ENCODE data around the gene NHSL2. TPM values are rescaled to one million over a fixed set of nuclear protein-coding genes. Genes with fewer than 3 reads are reported as not detected.
"Not testable (repeated sequence)": the region's sequence is repeated elsewhere in the genome, so short reads cannot be mapped to it uniquely, and the experiment has no call there.

The NHSL2 gene
- total RNA-seq, 4 donors from 2014 or later: 1.6 to 6.0 (median 3.6) TPM

DNA sequence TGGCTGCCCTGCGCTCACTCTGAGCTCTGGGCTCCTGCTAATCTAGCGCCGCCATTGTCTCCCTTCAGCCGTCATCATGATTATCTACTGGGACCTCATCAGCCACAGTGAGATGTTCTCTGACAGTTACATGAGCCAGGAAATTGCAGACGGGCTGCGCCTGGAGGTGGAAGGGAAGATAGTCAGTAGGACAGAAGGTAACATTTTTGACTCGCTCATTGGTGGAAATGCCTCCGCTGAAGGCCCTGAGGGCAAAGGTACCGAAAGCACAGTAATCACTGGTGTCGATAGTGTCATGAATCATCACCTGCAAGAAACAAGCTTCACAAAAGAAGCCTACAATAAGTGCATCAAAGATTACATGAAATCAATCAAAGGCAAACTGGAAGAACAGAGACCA, 249.1 kb downstream of the NHSL2 start:
- Histone ChIP-seq H3K9me3 (no peaks in the 10 kb centered on the region), H3K36me3 (no peaks in the 10 kb centered on the region), H3K27ac (no peak overlapping the region), H3K4me1 (no peaks in the 10 kb centered on the region), H3K27me3 (no peaks in the 10 kb centered on the region), H3K4me3 (no peak overlapping the region)
- DNase-seq: no peak
- TF ChIP-seq POLR2A (IDR thresholded peaks at IDR 0.05): no peak
- no peak for TF ChIP-seq POLR2AphosphoS5 (IDR thresholded peaks at IDR 0.05)
- no peak for TF ChIP-seq CTCF (IDR thresholded peaks at IDR 0.05)
- 0 to 85% methylated on average over 1 to 10 of the region's 10 CpGs for WGBS, 2 donors (ENCODE audit: low coverage in 1 of 2)
- in situ Hi-C loops (cut with MboI; ENCODE audit: low pct_ligation_motif_present in 1 of 4, low pct_unique_long_range_greater_than_20kb in 1 of 4, low sequenced_read_pairs in 3 of 4) (no loop called here), intact Hi-C loops (cut with DNase I; ENCODE audit: low total_unique reads) (no loop called here)

- DNase-seq: no peak
- intact Hi-C loops (cut with DNase I; ENCODE audit: low total_unique reads) (no loop called here), in situ Hi-C loops (cut with MboI; ENCODE audit: low pct_ligation_motif_present in 1 of 4, low pct_unique_long_range_greater_than_20kb in 1 of 4, low sequenced_read_pairs in 3 of 4) (no loop called here)
- no peaks in the 10 kb centered on the region for H3K36me3 ChIP-seq
- no peaks in the 10 kb centered on the region for H3K4me1 ChIP-seq
- H3K9me3 ChIP-seq: no peaks in the 10 kb centered on the region
- H3K27me3 ChIP-seq: no peaks in the 10 kb centered on the region
- WGBS, 2 donors (ENCODE audit: low coverage in 1 of 2): 69 to 90% methylated on average over 4 of the region's 4 CpGs
- TF ChIP-seq CTCF (IDR thresholded peaks at IDR 0.05) (no peak), POLR2AphosphoS5 (IDR thresholded peaks at IDR 0.05) (no peak), POLR2A (IDR thresholded peaks at IDR 0.05) (no peak), EP300 (IDR thresholded peaks at IDR 0.05; ENCODE audit: low read depth) (no peak)
- no peak overlapping the region for H3K27ac ChIP-seq
- H3K4me3 ChIP-seq: no peak overlapping the region
Measured at GRCh38 chrX:72165551-72165950, 254.9 kb downstream of the NHSL2 start.

DNA sequence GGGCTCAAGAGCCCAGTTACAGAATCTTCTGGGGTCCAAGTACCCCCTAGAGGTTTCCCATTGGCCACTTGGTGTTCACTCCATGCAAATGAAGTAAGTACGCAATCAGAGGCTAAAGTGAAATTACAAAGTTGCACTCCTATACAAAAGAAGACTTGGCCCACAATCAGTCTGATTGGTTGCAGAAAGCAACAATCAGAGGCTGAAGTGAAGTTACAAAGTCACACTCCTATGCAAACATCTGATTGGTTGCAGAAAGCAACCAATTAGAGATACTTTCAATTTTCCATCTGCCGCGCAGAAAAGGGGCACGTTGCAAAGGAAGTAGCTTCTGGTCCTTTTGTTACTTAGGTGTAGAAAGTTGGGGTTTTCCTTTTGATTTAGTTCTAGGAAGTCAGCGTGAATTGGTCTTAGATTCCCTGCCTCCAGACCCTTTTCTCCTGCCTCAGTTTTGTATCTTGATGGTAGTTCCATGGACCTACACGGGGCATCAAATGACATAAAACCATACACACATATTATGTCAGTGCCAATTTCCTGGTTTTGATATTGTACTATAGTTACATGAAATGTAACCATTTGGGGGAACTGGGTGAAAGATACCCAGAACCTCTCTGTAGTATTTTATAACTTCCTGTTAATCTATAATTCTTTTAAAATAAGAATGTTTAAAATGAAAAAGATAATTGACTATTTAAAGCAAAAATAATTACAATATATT, 258.5 kb downstream of the NHSL2 start:
- intact Hi-C loops (cut with DNase I; ENCODE audit: low total_unique reads): no loop called here
- H3K4me1 ChIP-seq: no peaks in the 10 kb centered on the region
- H3K27me3 ChIP-seq: no peaks in the 10 kb centered on the region
- in situ Hi-C loops (cut with MboI; ENCODE audit: low pct_ligation_motif_present in 1 of 4, low pct_unique_long_range_greater_than_20kb in 1 of 4, low sequenced_read_pairs in 3 of 4): no loop called here
- no peak overlapping the region for H3K4me3 ChIP-seq
- TF ChIP-seq POLR2AphosphoS5 (IDR thresholded peaks at IDR 0.05) (no peak), POLR2A (IDR thresholded peaks at IDR 0.05) (no peak), CTCF (IDR thresholded peaks at IDR 0.05) (no peak)
- no peaks in the 10 kb centered on the region for H3K9me3 ChIP-seq
- no peak for DNase-seq
- WGBS, 2 donors (ENCODE audit: low coverage in 1 of 2): 53% methylated on average over 6 of the region's 6 CpGs; no CpG with 5 or more reads in 1 of the 2 donors
- H3K36me3 ChIP-seq: no peaks in the 10 kb centered on the region
- H3K27ac ChIP-seq: no peak overlapping the region

DNA sequence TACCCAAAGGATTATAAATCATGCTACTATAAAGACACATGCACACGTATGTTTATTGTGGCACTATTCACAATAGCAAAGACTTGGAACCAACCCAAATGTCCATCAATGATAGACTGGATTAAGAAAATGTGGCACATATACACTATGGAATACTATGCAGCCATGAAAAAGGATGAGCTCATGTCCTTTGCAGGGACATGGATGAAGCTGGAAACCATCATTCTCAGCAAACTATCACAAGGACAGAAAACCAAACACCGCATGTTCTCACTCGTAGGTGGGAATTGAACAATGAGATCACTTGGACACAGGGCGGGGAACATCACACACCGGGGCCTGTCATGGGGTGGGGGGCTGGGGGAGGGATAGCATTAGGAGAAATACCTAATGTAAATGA, 265.6 kb downstream of the NHSL2 start:
- H3K9me3 ChIP-seq; H3K27ac ChIP-seq; intact Hi-C loops (cut with DNase I; ENCODE audit: low total_unique reads); H3K27me3 ChIP-seq; DNase-seq; in situ Hi-C loops (cut with MboI; ENCODE audit: low pct_ligation_motif_present in 1 of 4, low pct_unique_long_range_greater_than_20kb in 1 of 4, low sequenced_read_pairs in 3 of 4); H3K36me3 ChIP-seq; H3K4me1 ChIP-seq; H3K4me3 ChIP-seq: not testable (repeated sequence)
- 97% methylated on average over 5 of the region's 5 CpGs; no CpG with 5 or more reads in 1 of the 2 donors for WGBS, 2 donors (ENCODE audit: low coverage in 1 of 2)

- WGBS, 2 donors (ENCODE audit: low coverage in 1 of 2): 82% methylated on average over 2 of the region's 2 CpGs; no CpG with 5 or more reads in 1 of the 2 donors
- Histone ChIP-seq H3K27me3 (no peaks in the 10 kb centered on the region), H3K4me3 (no peak overlapping the region), H3K27ac (no peak overlapping the region), H3K4me1 (no peaks in the 10 kb centered on the region), H3K9me3 (no peaks in the 10 kb centered on the region), H3K36me3 (no peaks in the 10 kb centered on the region)
- in situ Hi-C loops (cut with MboI; ENCODE audit: low pct_ligation_motif_present in 1 of 4, low pct_unique_long_range_greater_than_20kb in 1 of 4, low sequenced_read_pairs in 3 of 4) (no loop called here), intact Hi-C loops (cut with DNase I; ENCODE audit: low total_unique reads) (no loop called here)
- TF ChIP-seq POLR2AphosphoS5 (IDR thresholded peaks at IDR 0.05) (no peak), EP300 (IDR thresholded peaks at IDR 0.05; ENCODE audit: low read depth) (no peak), CTCF (IDR thresholded peaks at IDR 0.05) (no peak), POLR2A (IDR thresholded peaks at IDR 0.05) (no peak)
- DNase-seq: no peak
Measured at GRCh38 chrX:72176981-72177380, 266.3 kb downstream of the NHSL2 start.
